ENCODE measurements around the gene KLHL40.

- TF ChIP-seq POLR2AphosphoS5 (IDR thresholded peaks at IDR 0.05; ENCODE audit: borderline replicate concordance, low read depth, low read length), result no peak
- no peak for TF ChIP-seq EZH2 (IDR thresholded peaks at IDR 0.05)
- TF ChIP-seq FOXP2 (optimal IDR thresholded peaks at IDR 0.05; ENCODE audit: control extremely low read depth, extremely low read length, insufficient read depth), result no peak
These were observed 4.5 kb upstream of the KLHL40 start for GRCh38 chr3:42680806-42681205.
